ENCODE measurements around the gene MLLT3.

MLLT3 gene

DNA sequence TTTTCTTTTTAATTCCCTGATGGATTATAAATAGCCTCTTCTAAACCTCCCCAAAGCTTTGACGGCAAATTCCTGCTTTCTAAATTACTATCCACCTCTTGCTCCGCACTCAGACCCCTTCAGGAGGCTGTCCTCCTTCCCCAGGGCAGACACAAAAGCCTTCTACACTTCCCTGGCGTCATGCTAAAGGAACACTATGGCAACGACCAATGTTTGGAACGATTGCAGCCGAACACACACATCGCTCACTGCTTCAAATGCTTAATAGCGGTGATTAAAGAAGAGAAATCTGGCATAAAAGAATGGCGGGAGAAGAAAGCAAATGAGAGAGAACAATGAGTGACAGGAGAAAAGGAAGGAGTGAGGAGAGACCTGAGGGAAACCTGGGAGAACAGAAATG lies 297.3 kb downstream of the MLLT3 start:
- no peak for DNase-seq

GRCh38 chr9:20322212-20322611 lies 300.1 kb downstream of the MLLT3 start:
- DNase-seq: no peak

DNA sequence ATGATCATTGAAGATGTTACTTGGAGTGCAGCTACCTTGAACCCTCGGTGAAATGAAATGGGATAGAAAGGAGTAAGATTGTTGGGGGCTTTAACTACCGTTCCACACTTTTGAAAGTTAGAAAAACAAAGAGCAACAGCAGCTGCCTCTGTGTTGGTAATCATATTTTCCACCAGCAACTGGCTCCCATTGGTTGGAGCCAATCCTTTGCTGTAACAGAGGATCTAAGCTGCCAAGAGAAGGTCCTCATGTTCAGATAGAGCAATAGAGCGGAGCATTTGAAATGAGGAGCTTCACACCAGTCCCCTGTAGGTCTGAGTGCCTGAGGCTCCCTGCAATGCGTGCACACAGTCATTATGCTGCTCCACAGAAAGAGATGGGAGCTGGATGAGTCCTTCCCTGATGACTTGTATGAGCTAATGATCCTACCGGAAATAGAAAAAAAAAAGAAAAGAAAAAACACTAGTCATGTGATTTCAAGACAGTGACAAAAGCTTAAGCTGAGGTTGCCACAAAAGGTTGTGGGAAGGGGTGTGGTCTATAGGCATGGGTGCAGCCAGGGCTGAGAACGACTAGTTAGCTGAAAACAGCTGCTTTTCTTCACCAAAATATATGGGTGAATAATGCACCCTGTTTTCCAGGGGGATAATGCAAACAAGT lies 300.7 kb downstream of the MLLT3 start:
- DNase-seq: no peak

DNA sequence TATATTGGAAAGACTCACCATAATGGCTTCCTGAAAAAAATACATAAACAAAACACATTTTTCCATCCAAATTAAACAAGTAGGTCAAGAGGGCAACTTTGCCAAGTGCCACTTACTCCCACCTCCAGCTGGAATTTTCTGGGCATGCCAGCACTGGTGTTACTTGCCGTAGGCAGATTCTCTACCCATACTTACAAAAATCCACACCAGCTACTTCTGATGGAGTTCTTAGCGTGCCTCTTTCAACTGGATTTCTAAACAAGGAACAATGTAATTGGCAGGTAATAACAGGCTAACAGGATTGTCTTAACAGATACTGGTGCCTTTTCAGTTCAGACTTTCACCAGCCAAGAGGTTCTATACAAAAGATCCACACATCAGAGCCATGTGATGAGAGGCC lies 301.4 kb downstream of the MLLT3 start:
- no peak for DNase-seq

- DNase-seq: no peak
These were observed 302.5 kb downstream of the MLLT3 start for GRCh38 chr9:20319641-20320337.

GRCh38 chr9:20319241-20319640 lies 303.1 kb downstream of the MLLT3 start:
- no peak for DNase-seq

DNA sequence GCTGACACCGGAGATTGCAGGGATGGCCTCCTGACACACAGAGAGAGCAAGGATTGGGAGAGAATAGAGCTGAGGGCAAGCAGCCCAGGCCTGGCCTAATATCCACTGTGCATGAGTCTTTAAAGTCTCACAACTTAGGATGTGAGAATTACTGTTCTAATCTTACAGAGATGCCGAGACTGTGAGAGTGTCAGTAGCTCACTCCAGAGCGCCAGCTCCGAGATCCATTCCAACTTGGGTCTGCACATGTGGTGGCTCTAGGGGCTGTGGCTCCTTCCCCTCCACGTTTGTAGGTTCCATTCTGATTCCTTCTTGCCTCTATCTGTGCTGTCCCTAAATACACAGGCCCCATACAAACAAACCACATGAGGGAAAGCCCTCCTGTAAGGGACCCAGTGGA lies 304.6 kb downstream of the MLLT3 start:
- DNase-seq: no peak

GRCh38 chr9:20316372-20316771 lies 305.9 kb downstream of the MLLT3 start:
- no peak for DNase-seq

DNA sequence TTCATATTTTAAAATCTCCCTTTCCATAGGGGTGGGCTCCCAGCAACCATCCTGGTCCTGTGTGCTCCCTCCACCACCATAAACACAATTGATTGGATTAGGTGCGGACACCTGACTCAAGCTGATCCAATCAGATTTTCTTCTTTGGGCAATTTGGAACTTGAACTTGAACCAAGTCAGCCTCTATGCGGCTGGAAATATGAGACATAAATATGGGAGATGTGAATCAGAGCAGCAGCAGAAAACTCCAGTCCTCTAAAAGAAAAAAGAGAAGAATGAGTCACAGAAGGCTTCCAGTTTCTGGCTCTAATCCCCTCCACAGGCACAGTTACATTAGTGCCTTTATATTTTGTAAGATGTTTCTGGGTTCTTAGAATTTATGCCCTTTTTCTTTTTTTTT lies 306.6 kb downstream of the MLLT3 start:
- no peak for DNase-seq

GRCh38 chr9:20314981-20315380 lies 307.3 kb downstream of the MLLT3 start:
- DNase-seq: no peak

DNA sequence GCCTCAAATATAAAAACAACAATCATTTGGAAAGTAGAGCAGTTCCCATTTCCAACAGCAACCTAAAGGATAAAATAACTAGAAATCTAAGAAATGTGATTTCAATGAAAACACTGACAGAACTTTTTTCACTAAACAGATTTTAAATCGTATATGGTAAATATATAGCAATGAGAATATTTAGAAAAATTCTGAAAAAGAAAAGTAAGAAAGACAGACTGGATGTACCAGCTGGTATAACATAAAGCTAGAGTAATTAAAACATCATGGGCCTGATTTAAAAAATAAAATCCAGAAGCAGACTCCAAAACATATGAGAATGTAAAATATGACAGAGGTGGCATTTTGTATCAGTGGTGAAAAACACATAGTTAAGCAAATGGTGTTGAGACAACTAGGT lies 308.9 kb downstream of the MLLT3 start:
- DNase-seq: no peak

DNA sequence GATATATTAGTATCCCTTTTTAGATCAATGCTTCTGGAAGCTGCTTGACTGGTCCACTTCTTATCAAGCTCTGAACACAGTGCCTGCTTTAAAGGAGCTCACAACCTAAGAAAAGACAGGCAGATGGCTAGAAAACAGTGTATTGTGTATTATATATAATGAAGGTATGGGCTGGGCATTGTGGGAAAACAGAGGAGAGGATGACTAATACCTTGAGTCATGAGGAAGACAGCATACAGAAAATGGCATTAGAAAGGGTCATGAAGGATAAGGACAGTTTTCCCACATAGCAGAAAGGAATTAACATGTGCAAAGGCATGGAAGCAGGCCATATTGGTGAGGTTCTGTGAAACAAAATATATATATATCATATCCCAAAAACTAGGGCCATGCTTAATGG lies 309.6 kb downstream of the MLLT3 start:
- no peak for DNase-seq

DNA sequence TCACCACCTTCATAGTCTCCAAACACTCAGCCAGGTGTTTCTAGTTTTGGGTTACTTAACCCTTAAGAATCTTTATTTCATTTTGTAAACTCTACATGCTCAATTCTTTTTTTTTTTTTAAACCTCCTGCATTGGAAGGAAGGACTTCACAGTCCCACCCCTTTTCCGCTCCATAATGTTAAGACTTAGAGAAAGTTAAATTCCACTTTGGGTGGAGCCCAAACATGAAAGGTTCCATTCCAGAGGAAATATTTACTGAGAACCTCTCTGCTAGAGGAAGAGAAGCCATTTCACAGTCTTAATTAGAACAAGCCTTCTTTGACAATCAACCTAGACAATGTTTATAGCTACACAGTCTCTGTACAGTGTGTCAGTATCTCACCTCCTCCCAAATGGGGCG lies 312.3 kb downstream of the MLLT3 start:
- DNase-seq: no peak

DNA sequence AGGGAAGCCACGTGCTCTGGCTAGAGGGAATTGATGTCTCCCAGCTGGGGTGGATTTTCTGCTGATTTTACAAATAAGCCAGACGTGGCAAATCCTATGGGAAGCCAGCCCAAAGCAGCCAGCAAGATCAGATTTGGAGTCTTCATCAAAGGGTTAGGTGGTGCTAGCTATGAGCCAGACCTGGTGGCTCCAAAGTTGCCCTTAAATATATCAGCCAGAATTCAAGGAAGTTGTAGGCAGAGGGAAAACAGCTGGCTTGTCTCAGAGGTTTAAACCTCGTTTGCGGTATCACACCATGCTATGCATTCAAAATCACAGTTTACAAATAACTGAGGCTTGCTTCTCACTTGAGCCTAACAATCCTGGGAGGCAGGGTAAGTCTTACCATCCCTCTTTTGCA lies 313.2 kb downstream of the MLLT3 start:
- no peak for DNase-seq

DNA sequence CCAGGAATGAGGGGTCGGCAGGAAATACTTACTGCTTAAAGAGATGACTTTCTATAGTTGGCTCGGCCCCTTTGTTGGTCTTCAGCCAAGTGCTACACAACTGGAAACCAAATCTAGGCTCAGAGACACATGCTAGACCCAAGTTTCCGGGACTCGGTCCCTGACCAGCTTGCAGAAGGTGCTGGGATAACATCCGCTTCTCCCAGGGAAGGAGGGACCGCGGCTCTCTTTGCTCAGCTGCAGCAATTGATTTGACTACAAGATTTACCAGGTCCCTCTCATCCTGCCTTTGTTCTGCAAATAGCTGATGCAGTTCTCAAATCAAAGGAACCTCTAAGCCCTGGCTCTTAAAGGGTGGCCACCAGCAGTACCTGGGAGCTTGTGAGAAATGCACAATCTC lies 314.7 kb downstream of the MLLT3 start:
- DNase-seq: no peak

DNA sequence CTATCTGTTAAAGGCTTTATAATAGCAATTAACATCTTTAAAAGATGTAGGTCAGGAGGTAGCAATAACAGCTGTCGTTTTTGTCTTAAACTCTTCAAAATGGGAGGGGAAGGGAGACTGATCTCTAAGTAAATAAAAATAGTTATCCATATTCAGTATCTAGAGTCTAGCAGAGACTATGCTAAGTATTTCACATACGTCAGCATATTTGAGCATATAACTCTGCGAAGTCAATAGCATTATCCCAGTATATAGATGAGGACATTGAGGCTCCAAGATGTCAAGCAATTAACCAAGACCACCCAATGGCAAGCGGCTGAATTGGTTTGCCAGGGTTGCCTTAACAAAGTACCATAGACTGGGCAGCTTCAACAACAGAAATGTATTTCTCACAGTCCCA lies 316.8 kb downstream of the MLLT3 start:
- DNase-seq: no peak

DNA sequence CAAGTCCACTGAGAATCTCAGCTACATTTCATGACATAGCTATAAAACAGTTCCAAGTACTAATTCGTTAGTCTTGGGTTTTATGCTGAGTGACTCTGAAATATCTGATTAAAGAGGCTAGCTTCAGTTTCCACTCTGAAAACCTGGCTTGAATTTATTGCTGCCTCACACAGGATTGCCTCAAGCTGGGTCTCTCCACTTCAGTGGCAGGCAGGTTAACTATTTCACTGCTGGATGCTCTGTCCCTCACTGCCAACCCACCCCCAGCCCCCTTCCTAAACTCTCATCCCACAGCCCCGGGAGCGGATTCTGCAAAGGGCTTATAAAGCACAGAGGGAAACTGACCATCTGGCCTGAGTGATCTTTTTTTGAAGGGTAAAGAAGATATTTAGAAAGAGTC lies 318.3 kb downstream of the MLLT3 start:
- no peak for DNase-seq

DNA sequence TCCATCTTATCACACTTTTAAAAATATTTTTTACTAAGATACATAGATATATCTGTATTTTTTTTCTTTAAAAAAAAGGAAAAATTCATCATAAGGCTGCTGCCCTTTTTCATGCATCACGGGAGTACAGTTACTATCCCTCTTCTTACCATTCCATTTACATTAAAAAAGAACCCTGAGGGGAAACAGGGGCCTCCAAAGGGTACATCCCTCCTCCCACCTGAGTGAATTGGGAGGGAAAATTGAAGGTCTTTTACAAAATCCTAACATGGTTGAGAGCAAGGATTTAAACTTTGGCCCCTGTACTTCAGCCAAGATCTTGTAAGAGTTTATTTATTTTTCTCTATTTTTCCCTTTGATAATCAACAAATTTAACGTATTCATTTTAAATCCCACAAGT lies 319.2 kb downstream of the MLLT3 start:
- no peak for DNase-seq

- DNase-seq: no peak
These were observed 320.1 kb downstream of the MLLT3 start for GRCh38 chr9:20302197-20302596.

DNA sequence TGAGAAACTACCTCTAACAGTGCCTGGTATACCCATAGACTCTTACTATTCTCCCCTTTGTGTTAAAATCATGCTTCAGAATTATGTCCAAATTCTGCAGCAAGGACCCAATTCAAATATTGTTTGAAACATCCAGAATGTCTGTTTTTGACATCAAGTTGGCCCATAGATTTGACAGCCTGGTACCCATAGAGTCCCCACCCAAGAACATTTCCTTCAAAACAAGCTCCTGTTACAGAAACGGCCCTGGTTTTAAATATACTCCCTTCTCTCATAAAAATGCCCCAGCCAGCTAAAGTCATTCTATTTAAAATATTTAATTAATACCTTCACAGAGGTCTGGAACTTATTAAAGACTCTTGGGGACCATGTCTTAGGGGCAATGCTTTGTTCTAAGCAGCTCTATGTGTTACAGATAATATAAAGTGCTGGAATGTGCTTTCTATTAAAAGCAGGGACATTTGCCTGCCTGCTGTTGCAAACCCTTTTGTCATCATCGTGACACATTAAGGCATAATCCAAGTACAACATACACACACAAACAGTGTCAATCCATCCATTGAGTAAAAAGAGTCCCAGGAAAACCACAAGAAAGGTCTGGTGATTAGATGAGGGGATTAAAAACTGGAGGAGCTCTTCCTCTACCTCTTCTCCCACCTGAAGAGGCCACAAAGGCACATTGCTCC lies 321.7 kb downstream of the MLLT3 start:
- no peak for DNase-seq

- no peak for DNase-seq
These were observed 324.6 kb downstream of the MLLT3 start for GRCh38 chr9:20297646-20298084.

- no peak for DNase-seq
These were observed 326.7 kb downstream of the MLLT3 start for GRCh38 chr9:20295555-20295954.

DNA sequence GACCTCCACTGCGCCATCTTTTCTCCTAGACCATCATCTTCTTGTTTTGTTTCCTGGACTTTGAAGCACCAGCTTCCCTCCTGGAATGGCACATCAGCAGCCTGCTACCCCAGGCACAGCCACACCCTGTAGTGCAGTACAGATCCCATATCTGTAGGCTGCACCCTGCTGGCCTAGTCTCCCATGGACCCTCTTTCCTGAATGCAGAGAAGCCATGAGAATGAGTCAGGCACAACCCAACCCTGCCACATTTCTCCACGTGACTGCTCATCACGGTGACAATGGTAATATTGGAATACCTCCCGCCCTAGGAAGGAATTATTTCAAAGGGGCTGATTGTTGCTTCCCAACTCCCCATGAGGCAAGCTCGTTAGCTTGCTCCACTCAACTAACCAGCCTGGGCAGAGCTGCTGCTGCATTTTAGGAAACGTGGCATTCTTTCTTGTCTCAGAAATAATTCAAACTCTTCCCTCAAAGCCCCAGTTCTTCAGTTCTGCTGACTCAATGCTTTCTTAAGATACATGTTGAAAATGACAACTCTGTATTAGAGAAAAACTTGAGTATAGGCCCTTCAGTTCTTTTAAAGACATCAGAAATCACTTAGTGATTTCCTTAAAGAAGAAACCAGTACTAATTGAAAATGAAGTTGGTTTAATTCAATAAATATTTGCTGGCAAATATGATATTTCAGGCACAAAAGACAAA lies 328.1 kb downstream of the MLLT3 start:
- no peak for DNase-seq

- DNase-seq: no peak
These were observed 330.3 kb downstream of the MLLT3 start for GRCh38 chr9:20292002-20292401.

Data from DMS 273 treated with DMSO at 0.1 percent for 48 hours (cell line).